ENCODE results near the gene BBOX1.

BBOX1 gene

GRCh38 chr11:27112946-27113345, 72.3 kb downstream of the BBOX1 start:
- no peak for TF ChIP-seq CTCF (IDR thresholded peaks at IDR 0.05; ENCODE audit: insufficient read depth, missing control alignments)
- FAIRE-seq: no peak
- DNase-seq (ENCODE audit: insufficient read length, low spot score): no peak

DNA sequence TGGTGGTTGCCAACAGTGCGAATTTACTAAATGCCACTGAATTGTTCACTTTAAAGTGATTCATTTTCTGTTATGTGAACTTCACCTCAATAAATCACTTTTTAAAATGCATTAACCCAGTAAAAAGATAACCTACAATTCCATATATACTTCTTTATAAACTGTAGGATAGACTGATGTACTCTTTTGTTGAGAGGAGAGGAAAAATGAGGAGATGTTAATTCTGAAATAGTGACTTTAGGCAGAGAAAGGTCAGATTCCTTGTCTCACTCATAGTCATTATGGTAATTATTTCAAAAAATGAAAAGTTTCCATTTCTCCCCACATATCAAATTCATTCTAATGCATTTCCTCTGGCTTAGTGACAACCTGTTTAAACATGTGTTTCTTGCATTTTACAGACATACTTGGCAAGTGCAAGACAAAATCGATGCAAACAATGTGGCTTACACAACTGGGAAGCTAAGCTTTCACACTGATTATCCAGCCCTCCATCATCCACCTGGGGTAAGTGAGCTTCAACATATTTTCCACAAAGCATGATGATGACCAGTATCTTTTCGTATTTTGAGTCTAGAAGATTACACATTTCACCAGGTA, 74.5 kb downstream of the BBOX1 start:
- TF ChIP-seq CTCF (IDR thresholded peaks at IDR 0.05; ENCODE audit: insufficient read depth, missing control alignments): no peak
- FAIRE-seq (no peak), DNase-seq (ENCODE audit: insufficient read length, low spot score) (no peak)

DNA sequence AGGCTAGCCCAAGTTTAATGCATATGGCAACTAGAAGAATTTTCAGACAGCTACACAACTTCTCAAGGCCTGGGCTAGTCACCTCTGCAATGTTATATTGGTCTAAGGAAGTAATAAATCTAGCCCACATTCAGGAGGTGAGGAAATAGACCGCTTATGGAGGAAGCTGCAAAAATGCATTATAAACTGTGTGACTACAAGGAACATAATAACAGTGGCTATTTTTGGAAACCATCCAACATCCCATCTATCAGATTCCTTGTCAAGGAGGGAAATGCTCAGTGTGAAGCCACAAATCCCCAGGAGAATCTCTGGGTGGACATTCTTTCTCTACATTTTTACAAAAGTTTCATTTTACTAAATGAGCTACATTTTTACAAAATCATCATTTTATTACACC, 76.1 kb downstream of the BBOX1 start:
- FAIRE-seq (no peak), DNase-seq (ENCODE audit: insufficient read length, low spot score) (no peak)
- no peak for TF ChIP-seq CTCF (IDR thresholded peaks at IDR 0.05; ENCODE audit: insufficient read depth, missing control alignments)

DNA sequence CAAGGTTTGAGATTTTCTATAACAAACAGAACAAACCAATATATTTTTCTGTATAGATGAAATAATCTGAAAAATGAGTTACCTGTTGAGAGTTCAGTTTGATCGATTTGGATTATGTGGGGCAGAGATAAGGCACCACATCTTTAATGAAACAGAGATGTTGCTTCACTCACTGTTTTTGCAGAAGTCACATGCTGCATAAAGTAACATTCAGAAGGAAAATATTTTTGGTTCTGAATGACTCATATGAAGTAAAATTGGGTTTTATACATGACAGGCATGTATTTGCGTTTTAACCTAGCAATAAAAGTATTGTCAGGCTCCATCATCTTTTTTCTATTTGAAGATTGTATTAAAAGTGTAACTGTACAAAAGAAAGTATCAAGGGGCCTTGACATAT, 77.8 kb downstream of the BBOX1 start:
- DNase-seq (ENCODE audit: insufficient read length, low spot score): no peak
- no peak for FAIRE-seq
- TF ChIP-seq CTCF (IDR thresholded peaks at IDR 0.05; ENCODE audit: insufficient read depth, missing control alignments): no peak

DNA sequence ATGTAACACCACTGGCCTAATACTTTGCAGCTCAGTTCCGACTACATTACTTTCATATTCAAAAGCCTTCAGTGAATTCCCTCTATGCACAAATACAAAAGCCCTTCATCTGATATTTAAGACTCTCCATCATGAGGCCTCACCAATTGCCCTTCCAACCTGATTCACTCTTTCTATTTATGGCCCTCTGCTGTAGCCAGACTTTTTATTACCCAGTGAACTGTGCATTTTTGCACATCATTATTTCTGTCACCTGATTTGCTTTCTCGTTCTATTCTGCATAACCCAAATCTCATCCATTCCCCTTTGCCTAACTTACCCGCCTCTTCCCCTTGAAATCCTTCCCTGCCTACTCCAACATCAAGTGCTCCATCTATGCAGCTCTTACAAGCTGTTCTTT, 78.3 kb downstream of the BBOX1 start:
- FAIRE-seq (no peak), DNase-seq (ENCODE audit: insufficient read length, low spot score) (no peak)
- TF ChIP-seq CTCF (IDR thresholded peaks at IDR 0.05; ENCODE audit: insufficient read depth, missing control alignments): no peak

DNA sequence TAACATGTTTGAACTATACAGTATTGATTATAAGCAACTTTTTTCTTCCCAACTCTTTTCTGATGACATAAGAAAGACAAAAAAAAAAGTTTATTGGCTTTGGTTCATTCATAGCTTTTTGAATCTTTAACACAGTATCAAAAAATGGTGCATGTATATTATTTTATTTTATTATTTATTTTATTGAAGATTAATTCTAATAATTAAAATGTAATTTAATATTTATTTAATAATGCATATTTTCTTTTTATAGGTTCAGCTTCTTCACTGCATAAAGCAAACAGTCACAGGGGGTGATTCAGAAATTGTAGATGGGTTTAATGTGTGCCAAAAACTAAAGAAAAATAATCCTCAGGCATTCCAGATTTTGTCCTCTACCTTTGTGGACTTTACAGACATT, 78.8 kb downstream of the BBOX1 start:
- TF ChIP-seq CTCF (IDR thresholded peaks at IDR 0.05; ENCODE audit: insufficient read depth, missing control alignments): no peak
- DNase-seq (ENCODE audit: insufficient read length, low spot score) (no peak), FAIRE-seq (no peak)

DNA sequence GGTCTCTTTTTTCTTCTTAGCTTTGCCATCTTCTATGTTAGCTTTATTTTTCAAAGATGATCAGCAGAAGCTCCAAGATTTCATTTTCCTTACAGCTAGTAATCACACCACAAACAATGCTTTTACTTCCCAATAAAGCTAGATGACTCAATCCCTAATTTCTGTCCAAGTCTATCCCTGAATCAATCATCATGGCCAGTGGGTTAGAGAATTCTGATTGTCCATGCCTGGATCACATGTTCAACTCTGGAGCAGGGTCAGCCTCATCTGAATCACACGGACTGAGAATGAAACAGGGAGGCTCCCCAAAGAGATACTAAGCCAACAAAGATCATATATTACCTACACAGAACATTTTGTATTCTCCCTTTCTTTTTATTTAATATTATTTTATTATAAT, 79.6 kb downstream of the BBOX1 start:
- FAIRE-seq (no peak), DNase-seq (ENCODE audit: insufficient read length, low spot score) (no peak)
- TF ChIP-seq CTCF (IDR thresholded peaks at IDR 0.05; ENCODE audit: insufficient read depth, missing control alignments): no peak

Measured in D721Med (cell line).